Heart right ventricle (tissue), 16 donors: Measurements from ENCODE around the gene TYROBP. TPM values are rescaled to one million over a fixed set of nuclear protein-coding genes. Genes with fewer than 3 reads are reported as not detected.

Experiments used
- ATAC-seq, 8 donors: fragments of 200-7000 bp; cut with Tn5 transposase; one replicate each; pipeline ENCODE4 v1.9.1; 2020; ENCODE audit warnings: mild to moderate bottlenecking in 8 of 8, moderate library complexity in 8 of 8, moderate number of reproducible peaks in 1 of 8
- DNase-seq, 2 donors: peaks; one replicate each; pipeline ENCODE4 v3.0.0-alpha.2; 2020
- H3K27ac ChIP-seq, 10 donors: fragments of 200-600 bp; sonication (generic) in 2 of 10; one replicate each; pipeline versions ENCODE4 v1.5.0 to v1.8.0; 2020 to 2022; ENCODE audit warnings: mild to moderate bottlenecking in 3 of 10
- H3K27me3 ChIP-seq, 7 donors: fragments of 200-600 bp; one replicate each; pipeline ENCODE4 v1.8.0; 2021 to 2022; ENCODE audit warnings: mild to moderate bottlenecking in 2 of 7
- H3K36me3 ChIP-seq, 9 donors: fragments of 200-600 bp; sonication (generic) in 1 of 9; one replicate each; pipeline versions ENCODE4 v1.5.0 to v1.8.0; 2020 to 2022; ENCODE audit warnings: mild to moderate bottlenecking in 2 of 9
- H3K4me1 ChIP-seq, 9 donors: fragments of 200-600 bp; sonication (generic) in 1 of 9; one replicate each; pipeline versions ENCODE4 v1.5.0 to v1.8.0; 2020 to 2022; ENCODE audit warnings: mild to moderate bottlenecking in 4 of 9
- H3K4me3 ChIP-seq, 10 donors: fragments of 200-600 bp; sonication (generic) in 2 of 10; one replicate each; pipeline versions ENCODE4 v1.5.0 to v1.8.0; 2020 to 2022; ENCODE audit warnings: mild to moderate bottlenecking in 7 of 10, moderate library complexity in 2 of 10
- H3K9me3 ChIP-seq, 11 donors: fragments of 200-600 bp in 10 of 11; sonication (generic) in 2 of 11; one replicate each; pipeline versions ENCODE4 v1.5.0 to v1.8.0; 2013 to 2022; ENCODE audit warnings: mild to moderate bottlenecking in 2 of 11, control low read depth in 1 of 11, moderate library complexity in 1 of 11
- CTCF ChIP-seq, 9 donors: fragments of 200-600 bp; sonication (generic) in 2 of 9; IDR thresholded peaks; one replicate each; pipeline versions ENCODE4 v1.5.0 to v1.8.0; 2021 to 2022; ENCODE audit warnings: antibody characterized with exemption in 9 of 9, mild to moderate bottlenecking in 5 of 9, moderate library complexity in 1 of 9
- WGBS, 2 donors: extraction: QIAGEN DNeasy Blood & Tissue Kit; methylation state at CpG; one replicate each; pipeline ENCODE4 v1.1.7; 2013; ENCODE audit warnings: inconsistent platforms in 1 of 2; 5-methylcytosine and 5-hydroxymethylcytosine counted together
- intact Hi-C, 10 donors: fragments of 100-400 bp; cut with DNase I; formaldehyde crosslinking; loops; one replicate each; pipeline versions ENCODE4 v1.11.1 to v1.14.2; 2022
- polyA plus RNA-seq, 2 donors: library from polyadenylated mRNA; stranded (reverse); fragments of 200-250 nt; gene quantifications; one replicate each; pipeline ENCODE4 v1.2.3, GENCODE V29; 2013
- total RNA-seq, 10 donors: library from RNA; stranded (reverse); fragmentation: NEBNext Ultra II Directional in 3 of 10; extraction: Animal tissue kit (Norgen Biotek cat#: 25700) in 3 of 10; gene quantifications; one replicate each; pipeline versions ENCODE4 v1.2.1 to v1.2.4, GENCODE V29; 2021 to 2023
- donor health status: Arrhythmogenic right ventricular cardiomyopathy.
- donor health status: ischemic (EF 13 %, LVEDD 7.1; RV severe dilation, severe dysfunction).
- donor health status: healthy with polysubstance abuse.
- donor health status: DM: no; HTN: yes; CAD: no.
- donor health status: DM: no; HTN: no; CAD: no.
- donor health status: ischemic (EF 25% LVEDD 6.9; RV normal size, moderate dysfunction).
- donor health status: ischemic (EF 25% LVEDD 5.7; RV mildly dilated, moderate dysfunction).
- donor health status: healthy.
- donor health status: DM: yes; HTN: yes; CAD: no.
- donor health status: Ischemic cardiomyopathy.
- donor health status: ischemic (EF 35%, LVEDD 5.7; RV mildly dilated, moderate dysfunction).
- donor health status: nonischemic (EF 11% LVEDD 7.7; RV severe dilation, severe dysfunction).
- donor health status: DM: yes; HTN: yes; CAD: no.
- donor health status: PGD.
- donor health status: ischemic (EF 29% LVEDD 5.4; RV normal size, mild dysfunction).
- donor health status: nonischemic (EF 23%, LVEDD 6.1; RV moderate dilation, normal function).

The TYROBP gene
- total and polyA plus RNA-seq, 12 donors, result 8.4 to 122 (median 18.4) TPM

- TF ChIP-seq CTCF (IDR thresholded peaks at IDR 0.05), result no peak
- peaks cover 0 to 64% (median 12%) of the 10 kb centered on the region in 9 donors for H3K4me1 ChIP-seq
- H3K27ac ChIP-seq, result peak overlapping the region in 8 of 10 donors; percentile 58 to 96 (median 86)
- intact Hi-C loops, result loop anchor here in 1 of 10 donors (2.0 kb wide), 1 partner anchor 30 kb away; no protein-coding TSS in a partner anchor
- DNase-seq (no peak), ATAC-seq (no peak)
- peaks cover 0 to 31% (median 0%) of the 10 kb centered on the region in 9 donors for H3K36me3 ChIP-seq
- H3K9me3 ChIP-seq, result no peaks in the 10 kb centered on the region
- H3K4me3 ChIP-seq, result peak overlapping the region in 9 of 10 donors; percentile 45 to 88 (median 78)
- WGBS, 2 donors, result 78 to 87% methylated on average over 2 of the region's 2 CpGs
- H3K27me3 ChIP-seq, result no peaks in the 10 kb centered on the region
Observed at GRCh38 chr19:35901055-35901644, 6.9 kb downstream of the TYROBP start.

DNA sequence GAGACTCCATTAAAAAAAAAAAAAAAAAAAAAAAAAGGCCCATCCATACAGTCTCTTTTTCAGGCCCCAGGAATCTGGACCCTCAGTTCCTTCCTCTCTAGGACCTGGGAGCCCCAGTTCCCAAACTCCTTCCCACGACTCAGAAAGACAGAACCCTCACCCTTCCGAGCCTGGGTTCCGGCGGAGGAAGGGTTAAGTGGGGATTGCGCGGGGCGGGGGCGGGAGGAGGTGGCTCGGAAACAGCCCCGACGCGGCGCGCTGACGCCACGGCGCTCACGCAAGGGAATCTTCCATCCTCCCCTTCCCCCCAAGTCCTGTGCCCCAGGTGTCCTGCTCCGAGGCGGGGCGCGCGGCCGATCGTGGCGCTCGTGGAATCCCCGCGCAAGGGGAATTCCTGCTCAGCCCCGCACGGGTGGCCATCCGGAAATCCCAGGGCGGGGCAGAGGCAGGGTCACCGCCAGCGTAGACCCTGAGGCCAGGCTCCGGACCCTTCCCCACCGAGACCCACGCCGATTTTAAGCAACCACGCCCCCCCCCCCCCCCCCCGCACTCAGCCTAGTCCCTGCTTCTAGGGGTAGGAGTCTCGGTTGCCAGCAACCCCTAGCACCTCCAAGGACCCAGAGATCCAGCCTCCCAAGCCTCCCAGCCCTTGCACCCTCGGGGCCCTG, 8.4 kb downstream of the TYROBP start:
- 0 to 1% methylated on average over 37 to 42 of the region's 43 CpGs for WGBS, 2 donors
- no peak for TF ChIP-seq CTCF (IDR thresholded peaks at IDR 0.05)
- Histone ChIP-seq H3K9me3 (no peaks in the 10 kb centered on the region), H3K4me3 (peak overlapping the region; percentile 45 to 88 (median 78)), H3K27me3 (no peaks in the 10 kb centered on the region), H3K4me1 (peaks cover 0 to 53% (median 12%) of the 10 kb centered on the region in 9 donors), H3K27ac (peak overlapping the region; percentile 20 to 96 (median 83)), H3K36me3 (peaks cover 0 to 42% (median 0%) of the 10 kb centered on the region in 9 donors)
- DNase-seq (peak; percentile 81 to 83), ATAC-seq (peak; percentile 80 to 93 (median 88))
- intact Hi-C loops, result loop anchor here in 4 of 10 donors (2.0 to 5.0 kb wide), 2 partner anchors 31 to 33 kb away; no protein-coding TSS in a partner anchor

GRCh38 chr19:35898499-35898809, 9.6 kb downstream of the TYROBP start:
- Histone ChIP-seq H3K4me1 (peaks cover 0 to 41% (median 12%) of the 10 kb centered on the region in 9 donors), H3K4me3 (peak overlapping the region; percentile 45 to 88 (median 78)), H3K27me3 (no peaks in the 10 kb centered on the region), H3K36me3 (peaks cover 0 to 49% (median 3%) of the 10 kb centered on the region in 9 donors), H3K9me3 (no peaks in the 10 kb centered on the region), H3K27ac (peak overlapping the region; percentile 5 to 96 (median 83))
- peak in 1 of 8 donors; percentile 9 for ATAC-seq
- 20 to 22% methylated on average over 17 of the region's 17 CpGs for WGBS, 2 donors
- no peak for DNase-seq
- intact Hi-C loops, result loop anchor here in 3 of 10 donors (2.0 to 5.0 kb wide), 2 partner anchors 32 to 34 kb away; no protein-coding TSS in a partner anchor
- TF ChIP-seq CTCF (IDR thresholded peaks at IDR 0.05), result no peak

- intact Hi-C loops, result loop anchor here in 3 of 10 donors (2.0 to 5.0 kb wide), 2 partner anchors 33 to 34 kb away; no protein-coding TSS in a partner anchor
- TF ChIP-seq CTCF (IDR thresholded peaks at IDR 0.05), result no peak
- no peaks in the 10 kb centered on the region for H3K27me3 ChIP-seq
- WGBS, 2 donors, result 92 to 94% methylated on average over 13 of the region's 13 CpGs
- peaks cover 0 to 36% (median 12%) of the 10 kb centered on the region in 9 donors for H3K4me1 ChIP-seq
- peak overlapping the region in 9 of 10 donors; percentile 52 to 96 (median 85) for H3K27ac ChIP-seq
- H3K36me3 ChIP-seq, result peaks cover 0 to 55% (median 5%) of the 10 kb centered on the region in 9 donors
- H3K9me3 ChIP-seq, result no peaks in the 10 kb centered on the region
- no peak for ATAC-seq
- peak overlapping the region in 8 of 10 donors; percentile 64 to 88 (median 78) for H3K4me3 ChIP-seq
- DNase-seq, result no peak
Observed at GRCh38 chr19:35897706-35898451, 10.2 kb downstream of the TYROBP start.
